Nephron progenitor cell (in vitro differentiated cells): Measurements from ENCODE around the gene MOXD1.

Experiments used
- DNase-seq: peaks from one replicate; pipeline ENCODE4 v3.0.0; 2021
- H3K27ac Mint-ChIP-seq: 2 replicates; pipeline ENCODE4 v1.8.0; 2021; ENCODE audit warnings: mild to moderate bottlenecking, moderate library complexity, mixed read lengths
- H3K27me3 Mint-ChIP-seq: 2 replicates; pipeline ENCODE4 v1.8.0; 2021; ENCODE audit warnings: mild to moderate bottlenecking, low read depth, mixed read lengths; ENCODE audit not compliant: poor library complexity
- H3K36me3 Mint-ChIP-seq: 2 replicates; pipeline ENCODE4 v1.8.0; 2021; ENCODE audit warnings: low read depth, mixed read lengths
- H3K4me1 Mint-ChIP-seq: 2 replicates; pipeline ENCODE4 v1.8.0; 2021; ENCODE audit warnings: mixed read lengths
- H3K4me3 Mint-ChIP-seq: 2 replicates; pipeline ENCODE4 v1.8.0; 2021; ENCODE audit warnings: mild to moderate bottlenecking, moderate library complexity, mixed read lengths
- H3K9me3 Mint-ChIP-seq: 2 replicates; pipeline ENCODE4 v1.8.0; 2021; ENCODE audit warnings: mild to moderate bottlenecking, moderate library complexity, mixed read lengths
- TF ChIP-seq, protein P1 (sequence below): fragments of 200-600 bp; sonication (generic); IDR thresholded peaks from 2 replicates; pipeline ENCODE4 v1.5.0; 2021; ENCODE audit warnings: antibody characterized with exemption

Gene MOXD1

DNA sequence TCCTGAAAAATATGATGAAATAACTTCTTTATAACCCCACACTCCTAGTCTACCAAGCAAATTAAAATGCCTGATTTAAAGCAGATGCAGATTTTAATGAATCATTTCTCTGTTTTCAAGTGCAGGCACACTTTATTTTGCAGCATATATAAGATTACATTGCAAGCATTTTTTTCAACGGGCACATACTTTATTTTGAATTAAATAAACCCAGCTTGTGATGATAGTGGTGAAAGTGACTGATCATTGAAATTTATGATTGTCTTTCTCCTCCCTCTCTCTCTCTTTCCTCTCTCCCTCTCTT is 12.2 kb upstream of the MOXD1 start:
- Mint-ChIP-seq H3K4me3 (no peak overlapping the region), H3K27ac (no peak overlapping the region), H3K36me3 (peaks cover 5% of the 10 kb centered on the region), H3K4me1 (peaks cover 12% of the 10 kb centered on the region), H3K27me3 (peaks cover 8% of the 10 kb centered on the region), H3K9me3 (peaks cover 28% of the 10 kb centered on the region)
- no peak for DNase-seq
- TF ChIP-seq, protein P1, sequence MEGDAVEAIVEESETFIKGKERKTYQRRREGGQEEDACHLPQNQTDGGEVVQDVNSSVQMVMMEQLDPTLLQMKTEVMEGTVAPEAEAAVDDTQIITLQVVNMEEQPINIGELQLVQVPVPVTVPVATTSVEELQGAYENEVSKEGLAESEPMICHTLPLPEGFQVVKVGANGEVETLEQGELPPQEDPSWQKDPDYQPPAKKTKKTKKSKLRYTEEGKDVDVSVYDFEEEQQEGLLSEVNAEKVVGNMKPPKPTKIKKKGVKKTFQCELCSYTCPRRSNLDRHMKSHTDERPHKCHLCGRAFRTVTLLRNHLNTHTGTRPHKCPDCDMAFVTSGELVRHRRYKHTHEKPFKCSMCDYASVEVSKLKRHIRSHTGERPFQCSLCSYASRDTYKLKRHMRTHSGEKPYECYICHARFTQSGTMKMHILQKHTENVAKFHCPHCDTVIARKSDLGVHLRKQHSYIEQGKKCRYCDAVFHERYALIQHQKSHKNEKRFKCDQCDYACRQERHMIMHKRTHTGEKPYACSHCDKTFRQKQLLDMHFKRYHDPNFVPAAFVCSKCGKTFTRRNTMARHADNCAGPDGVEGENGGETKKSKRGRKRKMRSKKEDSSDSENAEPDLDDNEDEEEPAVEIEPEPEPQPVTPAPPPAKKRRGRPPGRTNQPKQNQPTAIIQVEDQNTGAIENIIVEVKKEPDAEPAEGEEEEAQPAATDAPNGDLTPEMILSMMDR = no peak

DNA sequence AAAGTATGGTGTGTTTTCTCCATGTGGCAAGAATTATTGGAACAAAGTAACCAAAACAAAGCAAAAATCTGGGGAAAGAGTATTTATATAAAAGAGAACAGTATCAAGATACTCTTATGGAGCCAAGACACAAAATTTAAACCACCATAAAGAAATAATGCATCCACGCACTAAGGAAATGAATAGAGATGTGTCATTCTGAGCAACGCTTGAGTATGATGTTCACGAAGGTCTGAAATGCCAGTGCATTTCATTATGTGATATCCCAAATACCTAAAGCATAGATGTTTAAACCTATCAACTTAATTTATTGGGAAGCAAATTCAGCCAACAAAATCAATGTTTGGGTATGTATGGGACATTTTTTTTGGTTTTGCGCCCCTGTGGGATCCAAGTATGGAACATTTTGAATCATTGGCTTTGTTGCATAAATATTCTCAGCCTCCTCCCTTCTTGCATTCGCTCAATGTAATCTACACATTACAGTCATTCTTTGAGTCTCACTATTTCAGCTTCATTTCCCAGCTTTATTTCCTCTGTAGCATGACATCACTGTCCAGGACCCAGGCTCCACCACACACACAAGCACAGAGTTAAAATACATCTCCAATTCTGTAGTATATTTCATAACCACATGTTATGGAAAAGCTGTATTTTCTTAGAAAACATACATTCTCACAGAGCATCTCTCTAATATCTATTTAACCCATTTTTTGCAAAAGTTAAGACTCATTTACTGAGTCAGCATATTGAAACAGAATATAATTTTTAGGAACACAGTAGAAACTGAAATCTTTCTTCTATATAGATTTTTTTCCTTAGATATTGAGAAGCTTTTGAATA is 11.6 kb upstream of the MOXD1 start:
- no peak for DNase-seq
- H3K9me3 Mint-ChIP-seq = peaks cover 23% of the 10 kb centered on the region
- peaks cover 12% of the 10 kb centered on the region for H3K4me1 Mint-ChIP-seq
- TF ChIP-seq, protein P1 = no peak
- no peak overlapping the region for H3K27ac Mint-ChIP-seq
- peaks cover 4% of the 10 kb centered on the region for H3K36me3 Mint-ChIP-seq
- no peak overlapping the region for H3K4me3 Mint-ChIP-seq
- peaks cover 8% of the 10 kb centered on the region for H3K27me3 Mint-ChIP-seq

DNA sequence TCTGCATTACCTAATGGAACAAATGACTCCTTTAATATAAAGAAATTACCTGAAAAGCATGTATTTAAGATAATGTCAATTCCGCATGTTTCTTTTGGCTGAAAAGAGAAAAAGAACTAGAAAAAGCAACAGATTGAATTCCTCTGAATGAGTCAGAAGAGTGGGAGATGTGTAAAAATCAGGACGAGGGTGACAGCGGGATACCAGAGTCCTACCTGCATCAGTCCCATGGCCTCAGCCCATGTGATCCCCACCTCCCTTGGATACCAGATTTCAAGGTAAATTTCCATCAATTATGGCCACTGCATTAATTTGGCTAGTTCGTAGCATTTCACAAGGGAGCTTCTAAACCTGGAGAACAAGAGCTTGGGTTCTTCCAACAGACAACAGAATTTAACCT is 10.0 kb upstream of the MOXD1 start:
- no peak for DNase-seq
- H3K36me3 Mint-ChIP-seq = no peaks in the 10 kb centered on the region
- TF ChIP-seq, protein P1 = no peak
- H3K27me3 Mint-ChIP-seq = peaks cover 8% of the 10 kb centered on the region
- no peak overlapping the region for H3K4me3 Mint-ChIP-seq
- H3K4me1 Mint-ChIP-seq = peaks cover 12% of the 10 kb centered on the region
- H3K27ac Mint-ChIP-seq = no peak overlapping the region
- peaks cover 10% of the 10 kb centered on the region for H3K9me3 Mint-ChIP-seq

DNA sequence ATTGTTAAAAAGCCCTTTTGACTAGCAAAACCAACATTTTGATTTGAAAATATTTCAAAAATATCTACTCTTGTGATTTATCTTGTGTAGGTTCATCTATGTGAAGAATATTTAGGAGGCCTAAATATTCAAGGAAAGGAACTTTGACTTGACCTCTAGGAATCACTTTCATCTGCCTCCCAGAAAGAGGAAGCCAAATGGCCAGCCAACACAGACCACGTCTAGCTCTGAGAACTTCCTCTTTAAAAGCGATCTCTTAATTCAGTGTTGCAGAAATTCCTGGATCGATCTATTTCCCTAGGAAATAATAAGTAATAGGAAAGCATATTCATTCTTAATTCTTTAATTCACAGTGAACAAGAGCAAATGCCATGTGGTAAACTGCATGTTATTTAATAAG is 9.6 kb upstream of the MOXD1 start:
- peaks cover 5% of the 10 kb centered on the region for H3K9me3 Mint-ChIP-seq
- no peaks in the 10 kb centered on the region for H3K36me3 Mint-ChIP-seq
- peaks cover 12% of the 10 kb centered on the region for H3K4me1 Mint-ChIP-seq
- H3K27me3 Mint-ChIP-seq = peaks cover 8% of the 10 kb centered on the region
- H3K4me3 Mint-ChIP-seq = no peak overlapping the region
- TF ChIP-seq, protein P1 = no peak
- H3K27ac Mint-ChIP-seq = no peak overlapping the region
- DNase-seq = no peak

DNA sequence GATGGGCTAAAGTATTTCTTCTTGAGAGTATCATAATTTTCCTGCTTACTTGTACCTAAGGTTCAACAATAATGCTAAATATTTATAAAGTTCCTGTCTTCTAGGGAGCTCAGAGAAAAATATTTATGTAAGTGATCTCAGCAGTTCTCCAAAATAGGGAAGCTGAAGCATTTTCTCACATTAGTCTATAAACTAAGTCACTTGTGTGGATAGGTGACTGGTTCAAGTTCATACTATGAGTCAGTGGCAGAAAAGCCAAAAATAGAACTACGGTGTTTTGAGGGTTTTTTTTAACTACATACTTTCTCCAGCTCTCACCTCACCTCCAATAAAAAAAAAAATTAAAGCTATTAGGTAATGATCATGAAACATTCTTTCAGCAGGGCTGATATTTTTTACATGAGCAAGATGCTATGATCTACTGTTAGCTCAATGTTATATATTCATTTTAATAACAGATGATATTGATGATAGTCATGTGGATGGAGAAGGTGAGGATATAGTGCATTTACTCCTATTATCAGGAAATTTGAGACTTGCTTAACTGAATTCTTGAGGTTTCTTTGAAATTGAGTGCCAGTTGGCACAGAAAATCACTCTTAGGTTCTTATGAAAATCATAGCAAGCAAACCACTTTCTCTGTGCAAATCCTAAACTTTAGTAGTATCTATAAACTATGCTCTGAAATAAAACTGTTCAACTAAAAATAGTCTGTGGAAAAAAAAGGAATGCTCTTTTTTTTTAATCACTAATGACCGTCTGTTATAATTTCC is 4.1 kb upstream of the MOXD1 start:
- H3K9me3 Mint-ChIP-seq = no peaks in the 10 kb centered on the region
- DNase-seq = no peak
- TF ChIP-seq, protein P1 = no peak
- no peaks in the 10 kb centered on the region for H3K36me3 Mint-ChIP-seq
- H3K27ac Mint-ChIP-seq = no peak overlapping the region
- H3K4me3 Mint-ChIP-seq = no peak overlapping the region
- H3K27me3 Mint-ChIP-seq = peaks cover 34% of the 10 kb centered on the region
- H3K4me1 Mint-ChIP-seq = no peaks in the 10 kb centered on the region
